Uterus (tissue), 4 donors: Measurements from ENCODE around the gene IL6ST. TPM values are rescaled to one million over a fixed set of nuclear protein-coding genes. Genes with fewer than 3 reads are reported as not detected.

ENCODE experiments used
- DNase-seq, 2 donors: peaks; one replicate each; pipeline ENCODE4 v3.0.0-alpha.2; 2019 to 2020
- H3K27ac ChIP-seq, 2 donors: fragments of 200-600 bp; sonication (generic); 1 replicate in 1 of 2; 2 replicates in 1 of 2; pipeline ENCODE4 v1.5.1; 2016 to 2018
- H3K27me3 ChIP-seq, 2 donors: fragments of 200-600 bp; sonication (generic); one replicate each; pipeline ENCODE4 v1.5.1; 2018 to 2019; ENCODE audit warnings: control low read depth in 1 of 2
- H3K36me3 ChIP-seq, 2 donors: fragments of 200-600 bp; sonication (generic); one replicate each; pipeline ENCODE4 v1.5.1; 2019; ENCODE audit warnings: control low read depth in 1 of 2
- H3K4me1 ChIP-seq, 2 donors: fragments of 200-600 bp; sonication (generic); one replicate each; pipeline ENCODE4 v1.5.1; 2018 to 2019; ENCODE audit warnings: control low read depth in 1 of 2
- H3K4me3 ChIP-seq, 2 donors: fragments of 200-600 bp; sonication (generic); 1 replicate in 1 of 2; 2 replicates in 1 of 2; pipeline ENCODE4 v1.5.1; 2018 to 2019; ENCODE audit warnings: mild to moderate bottlenecking in 1 of 2
- H3K9me3 ChIP-seq, 2 donors: fragments of 200-600 bp; sonication (generic); one replicate each; pipeline ENCODE4 v1.5.1; 2019; ENCODE audit warnings: control low read depth in 1 of 2
- POLR2A ChIP-seq, 2 donors: fragments of 450-650 bp; IDR thresholded peaks; one replicate each; pipeline ENCODE4 v1.6.1; 2016; ENCODE audit warnings: antibody characterized with exemption in 2 of 2, mild to moderate bottlenecking in 1 of 2, moderate library complexity in 1 of 2
- intact Hi-C: fragments of 100-400 bp; cut with DNase I; formaldehyde crosslinking; loops from one replicate; pipeline ENCODE4 v1.15.1; 2023; ENCODE audit warnings: low total_unique reads
- small RNA-seq: library from RNA; depleted of rRNA; stranded (forward); fragments of <200 nt; gene quantifications from one replicate; pipeline ENCODE3, GENCODE V24; 2016
- total RNA-seq, 4 donors: library from RNA; depleted of rRNA in 3 of 4; stranded (reverse); fragments of >200 nt in 3 of 4; gene quantifications; one replicate each; pipeline versions ENCODE4 v1.1.0 to v1.2.4, GENCODE V29; 2014 to 2023
- TF ChIP-seq, protein P1 (sequence below), 4 experiments: fragments of 200-600 bp in 2 of 4; fragments of 450-650 bp in 2 of 4; sonication (generic) in 2 of 4; IDR thresholded peaks; one replicate each; pipeline ENCODE4 v1.5.1; 2016 to 2019; ENCODE audit warnings: antibody characterized with exemption in 4 of 4, mild to moderate bottlenecking in 2 of 4, moderate library complexity in 1 of 4
- donor health status: DM: yes; HTN: yes; CAD: no.

IL6ST gene
- total RNA-seq, 4 donors from 2014 or later = 147 to 414 (median 364) TPM

DNA sequence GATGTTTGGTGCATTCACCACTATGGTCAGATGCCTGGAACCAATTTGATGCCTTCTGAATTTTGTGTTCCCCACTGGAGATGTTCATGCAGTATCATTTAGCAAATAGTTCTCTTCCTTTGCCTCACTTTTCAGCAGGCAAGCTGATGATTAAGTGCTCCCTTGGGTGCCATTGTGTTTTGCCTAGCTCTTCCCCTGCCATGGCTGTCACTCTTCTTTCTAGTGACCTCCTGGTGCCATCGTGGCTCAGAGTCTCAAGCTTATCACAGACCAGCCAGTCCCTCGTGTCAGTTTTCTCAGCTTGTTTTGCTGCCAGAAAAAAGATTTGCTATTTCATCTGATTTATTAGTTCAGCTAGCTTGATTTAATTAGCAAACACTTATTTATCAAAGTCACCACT is 102.3 kb downstream of the IL6ST start:
- Histone ChIP-seq H3K4me3 (no peak overlapping the region), H3K27ac (no peak overlapping the region), H3K27me3 (no peaks in the 10 kb centered on the region), H3K4me1 (no peaks in the 10 kb centered on the region), H3K9me3 (no peaks in the 10 kb centered on the region), H3K36me3 (no peaks in the 10 kb centered on the region)
- no peak for DNase-seq
- TF ChIP-seq, protein P1, sequence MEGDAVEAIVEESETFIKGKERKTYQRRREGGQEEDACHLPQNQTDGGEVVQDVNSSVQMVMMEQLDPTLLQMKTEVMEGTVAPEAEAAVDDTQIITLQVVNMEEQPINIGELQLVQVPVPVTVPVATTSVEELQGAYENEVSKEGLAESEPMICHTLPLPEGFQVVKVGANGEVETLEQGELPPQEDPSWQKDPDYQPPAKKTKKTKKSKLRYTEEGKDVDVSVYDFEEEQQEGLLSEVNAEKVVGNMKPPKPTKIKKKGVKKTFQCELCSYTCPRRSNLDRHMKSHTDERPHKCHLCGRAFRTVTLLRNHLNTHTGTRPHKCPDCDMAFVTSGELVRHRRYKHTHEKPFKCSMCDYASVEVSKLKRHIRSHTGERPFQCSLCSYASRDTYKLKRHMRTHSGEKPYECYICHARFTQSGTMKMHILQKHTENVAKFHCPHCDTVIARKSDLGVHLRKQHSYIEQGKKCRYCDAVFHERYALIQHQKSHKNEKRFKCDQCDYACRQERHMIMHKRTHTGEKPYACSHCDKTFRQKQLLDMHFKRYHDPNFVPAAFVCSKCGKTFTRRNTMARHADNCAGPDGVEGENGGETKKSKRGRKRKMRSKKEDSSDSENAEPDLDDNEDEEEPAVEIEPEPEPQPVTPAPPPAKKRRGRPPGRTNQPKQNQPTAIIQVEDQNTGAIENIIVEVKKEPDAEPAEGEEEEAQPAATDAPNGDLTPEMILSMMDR (IDR thresholded peaks at IDR 0.05) = no peak
- no peak for TF ChIP-seq POLR2A (IDR thresholded peaks at IDR 0.05)
- intact Hi-C loops = no loop called here

DNA sequence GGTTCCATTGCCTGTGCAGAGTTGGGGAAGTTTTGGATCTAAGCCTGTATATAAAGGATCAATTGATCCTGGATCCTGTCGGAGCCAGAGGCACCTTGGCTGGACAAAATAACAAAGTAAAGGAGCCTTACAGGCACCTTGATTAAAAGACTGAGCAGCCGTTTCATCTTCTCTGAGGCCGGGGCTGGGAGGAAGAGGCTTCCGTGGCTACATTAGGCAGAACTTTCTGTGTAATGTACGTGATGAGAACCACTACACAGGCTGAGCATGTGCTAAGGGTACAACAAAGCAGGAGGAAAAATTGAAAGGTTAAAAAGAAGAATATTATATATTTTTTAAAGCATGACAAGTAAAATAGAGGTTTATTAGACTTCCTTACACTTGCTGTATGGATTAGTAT is 106.6 kb downstream of the IL6ST start:
- no peaks in the 10 kb centered on the region for H3K9me3 ChIP-seq
- TF ChIP-seq, protein P1 (IDR thresholded peaks at IDR 0.05) = no peak
- no peak for TF ChIP-seq POLR2A (IDR thresholded peaks at IDR 0.05)
- no peak overlapping the region for H3K27ac ChIP-seq
- no peaks in the 10 kb centered on the region for H3K4me1 ChIP-seq
- no peak overlapping the region for H3K4me3 ChIP-seq
- no peaks in the 10 kb centered on the region for H3K27me3 ChIP-seq
- no peak for DNase-seq
- H3K36me3 ChIP-seq = no peaks in the 10 kb centered on the region
- intact Hi-C loops = no loop called here

DNA sequence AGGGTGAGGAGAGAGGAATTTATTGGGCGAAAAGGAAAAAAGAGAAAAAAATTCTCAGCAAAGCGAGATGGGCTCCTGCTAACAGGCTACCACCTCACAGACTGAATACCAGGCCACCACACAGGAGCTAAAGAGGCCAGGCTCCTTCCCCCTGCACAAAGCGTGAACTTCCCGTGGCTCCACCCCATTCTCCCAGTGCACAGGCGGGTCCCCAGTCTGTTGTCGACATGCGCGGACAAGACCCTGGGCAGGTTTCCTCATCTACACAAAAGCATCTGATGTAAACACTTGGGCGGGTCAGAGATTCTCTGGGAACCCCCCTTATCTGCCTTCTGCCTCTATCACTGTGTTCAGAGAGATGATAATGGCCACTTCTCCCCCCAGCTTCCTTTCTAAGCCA is 109.4 kb downstream of the IL6ST start:
- intact Hi-C loops = no loop called here
- Histone ChIP-seq H3K9me3 (no peaks in the 10 kb centered on the region), H3K4me3 (no peak overlapping the region), H3K36me3 (no peaks in the 10 kb centered on the region), H3K27ac (no peak overlapping the region), H3K4me1 (no peaks in the 10 kb centered on the region), H3K27me3 (no peaks in the 10 kb centered on the region)
- no peak for DNase-seq
- no peak for TF ChIP-seq POLR2A (IDR thresholded peaks at IDR 0.05)
- TF ChIP-seq, protein P1 (IDR thresholded peaks at IDR 0.05) = no peak

Small RNAs within 50 kb of the gene (small RNA-seq; reads per million reads assigned to genes)
- gene AC016596.1 = not detected
- not detected for gene RF01210

Other genes with a start within 250 kb of the IL6ST start
- gene IL31RA, start 143.6 kb downstream of the IL6ST start, total RNA-seq = under 1 TPM in 1 of 4 donors, not detected in 3; 0.07 TPM
- gene ANKRD55, start 238.4 kb upstream of the IL6ST start, total RNA-seq = under 1 TPM in 1 of 4 donors, not detected in 3; 0.55 TPM